Upper lobe of left lung (tissue), 6 donors: ENCODE data around the gene PXMP4. TPM values are rescaled to one million over a fixed set of nuclear protein-coding genes. Genes with fewer than 3 reads are reported as not detected.
"Not testable (repeated sequence)": the region's sequence is repeated elsewhere in the genome, so short reads cannot be mapped to it uniquely, and the experiment has no call there.

Experiments used
- ATAC-seq, 2 donors: fragments of 200-7000 bp; cut with Tn5 transposase; one replicate each; pipeline ENCODE4 v1.9.1; 2022; ENCODE audit warnings: mild to moderate bottlenecking in 2 of 2, moderate library complexity in 2 of 2; ENCODE audit not compliant: low FRiP score in 2 of 2
- DNase-seq, 2 donors: peaks; one replicate each; pipeline ENCODE4 v3.0.0-alpha.2; 2019 to 2020
- H3K27ac ChIP-seq, 4 donors: fragments of 200-600 bp; sonication (generic); one replicate each; pipeline ENCODE4 v1.5.1; 2016 to 2019
- H3K27me3 ChIP-seq, 4 donors: fragments of 200-600 bp; sonication (generic); one replicate each; pipeline ENCODE4 v1.5.1; 2017 to 2019
- H3K36me3 ChIP-seq, 4 donors: fragments of 200-600 bp; sonication (generic); one replicate each; pipeline ENCODE4 v1.5.1; 2016 to 2019
- H3K4me1 ChIP-seq, 4 donors: fragments of 200-600 bp; sonication (generic); one replicate each; pipeline ENCODE4 v1.5.1; 2018 to 2019
- H3K4me3 ChIP-seq, 4 donors: fragments of 200-600 bp; sonication (generic); one replicate each; pipeline ENCODE4 v1.5.1; 2017 to 2019; ENCODE audit warnings: mild to moderate bottlenecking in 2 of 4, moderate library complexity in 1 of 4
- H3K9me3 ChIP-seq, 4 donors: fragments of 200-600 bp; sonication (generic); one replicate each; pipeline ENCODE4 v1.5.1; 2018 to 2019
- EP300 ChIP-seq, 4 donors: sonication (generic); formaldehyde crosslinking; IDR thresholded peaks; one replicate each; pipeline ENCODE4 v1.5.1; 2017; ENCODE audit warnings: antibody characterized with exemption in 4 of 4, control low read depth in 2 of 4
- POLR2A ChIP-seq, 4 donors: fragments of 450-650 bp; IDR thresholded peaks; one replicate each; pipeline ENCODE4 v1.5.1; 2016 to 2017; ENCODE audit warnings: antibody characterized with exemption in 4 of 4, mild to moderate bottlenecking in 2 of 4
- POLR2AphosphoS5 ChIP-seq, 2 donors: sonication (generic); formaldehyde crosslinking; IDR thresholded peaks; one replicate each; pipeline ENCODE4 v1.5.1; 2017; ENCODE audit warnings: antibody characterized with exemption in 2 of 2
- WGBS, 2 donors: methylation state at CpG; one replicate each; pipeline ENCODE4 v1.1.5; 2017 to 2018; 5-methylcytosine and 5-hydroxymethylcytosine counted together
- total RNA-seq, 6 donors: library from RNA; depleted of rRNA in 4 of 6; stranded (reverse); fragments of >200 nt in 4 of 6; gene quantifications; one replicate each; pipeline versions ENCODE4 v1.1.0 to v1.2.1, GENCODE V29; 2016 to 2021
- TF ChIP-seq, protein P1 (sequence below), 6 experiments: fragments of 450-650 bp in 4 of 6; fragments of 200-600 bp in 2 of 6; sonication (generic) in 2 of 6; IDR thresholded peaks; one replicate each; pipeline ENCODE4 v1.5.1; 2016 to 2019; ENCODE audit warnings: antibody characterized with exemption in 6 of 6
- donor health status: DM: no; HTN: no; CAD: no; lungs with moderate emphysema.
- donor health status: DM: no; HTN: yes; CAD: no; lungs with severe emphysema.

The PXMP4 gene
- total RNA-seq, 6 donors from 2014 or later, result 18.4 to 80.2 (median 29.8) TPM

- H3K36me3 ChIP-seq, result peaks cover 0 to 43% (median 23%) of the 10 kb centered on the region in 4 donors
- no peaks in the 10 kb centered on the region for H3K4me1 ChIP-seq
- no peaks in the 10 kb centered on the region for H3K27me3 ChIP-seq
- DNase-seq (no peak), ATAC-seq (no peak)
- no peaks in the 10 kb centered on the region for H3K9me3 ChIP-seq
- H3K27ac ChIP-seq, result no peak overlapping the region
- no peak overlapping the region for H3K4me3 ChIP-seq
- WGBS, 2 donors, result 78 to 89% methylated on average over 2 of the region's 2 CpGs
- TF ChIP-seq POLR2A (IDR thresholded peaks at IDR 0.05), result no peak
- TF ChIP-seq EP300 (IDR thresholded peaks at IDR 0.05), result no peak
- TF ChIP-seq, protein P1, sequence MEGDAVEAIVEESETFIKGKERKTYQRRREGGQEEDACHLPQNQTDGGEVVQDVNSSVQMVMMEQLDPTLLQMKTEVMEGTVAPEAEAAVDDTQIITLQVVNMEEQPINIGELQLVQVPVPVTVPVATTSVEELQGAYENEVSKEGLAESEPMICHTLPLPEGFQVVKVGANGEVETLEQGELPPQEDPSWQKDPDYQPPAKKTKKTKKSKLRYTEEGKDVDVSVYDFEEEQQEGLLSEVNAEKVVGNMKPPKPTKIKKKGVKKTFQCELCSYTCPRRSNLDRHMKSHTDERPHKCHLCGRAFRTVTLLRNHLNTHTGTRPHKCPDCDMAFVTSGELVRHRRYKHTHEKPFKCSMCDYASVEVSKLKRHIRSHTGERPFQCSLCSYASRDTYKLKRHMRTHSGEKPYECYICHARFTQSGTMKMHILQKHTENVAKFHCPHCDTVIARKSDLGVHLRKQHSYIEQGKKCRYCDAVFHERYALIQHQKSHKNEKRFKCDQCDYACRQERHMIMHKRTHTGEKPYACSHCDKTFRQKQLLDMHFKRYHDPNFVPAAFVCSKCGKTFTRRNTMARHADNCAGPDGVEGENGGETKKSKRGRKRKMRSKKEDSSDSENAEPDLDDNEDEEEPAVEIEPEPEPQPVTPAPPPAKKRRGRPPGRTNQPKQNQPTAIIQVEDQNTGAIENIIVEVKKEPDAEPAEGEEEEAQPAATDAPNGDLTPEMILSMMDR (IDR thresholded peaks at IDR 0.05), result no peak
- TF ChIP-seq POLR2AphosphoS5 (IDR thresholded peaks at IDR 0.05), result no peak
Measured at GRCh38 chr20:33765099-33765498, 45.0 kb upstream of the PXMP4 start.

DNA sequence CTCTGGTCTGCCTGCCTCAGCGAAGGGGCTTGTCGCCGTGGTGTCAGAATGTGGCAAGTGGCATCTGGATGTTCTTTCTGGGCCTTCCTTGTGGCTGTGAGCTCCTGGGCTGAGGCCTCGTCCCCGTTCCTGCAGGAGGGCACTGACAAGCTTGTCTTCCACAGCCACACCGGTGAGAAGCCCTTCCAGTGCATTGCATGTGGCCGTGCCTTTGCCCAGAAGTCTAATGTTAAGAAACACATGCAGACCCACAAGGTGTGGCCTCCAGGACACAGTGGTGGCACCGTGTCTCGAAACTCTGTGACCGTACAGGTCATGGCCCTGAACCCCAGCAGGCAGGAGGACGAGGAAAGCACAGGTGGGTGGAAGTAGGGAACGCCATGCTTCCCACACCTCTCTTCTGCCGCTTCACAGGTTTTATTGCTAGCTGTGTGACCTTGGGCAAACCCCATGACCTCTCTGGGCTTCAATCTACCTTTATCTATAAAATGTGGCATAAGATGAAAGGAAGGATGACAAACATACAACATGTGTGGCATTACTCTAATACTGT is 41.7 kb upstream of the PXMP4 start:
- Histone ChIP-seq H3K4me1 (no peaks in the 10 kb centered on the region), H3K9me3 (no peaks in the 10 kb centered on the region), H3K4me3 (no peak overlapping the region), H3K27ac (no peak overlapping the region), H3K36me3 (peaks cover 0 to 40% (median 22%) of the 10 kb centered on the region in 4 donors), H3K27me3 (no peaks in the 10 kb centered on the region)
- TF ChIP-seq POLR2AphosphoS5 (IDR thresholded peaks at IDR 0.05) (no peak), POLR2A (IDR thresholded peaks at IDR 0.05) (no peak), EP300 (IDR thresholded peaks at IDR 0.05) (no peak)
- TF ChIP-seq, protein P1 (IDR thresholded peaks at IDR 0.05), result no peak
- DNase-seq (no peak), ATAC-seq (no peak)
- 95 to 98% methylated on average over 10 to 12 of the region's 13 CpGs for WGBS, 2 donors

DNA sequence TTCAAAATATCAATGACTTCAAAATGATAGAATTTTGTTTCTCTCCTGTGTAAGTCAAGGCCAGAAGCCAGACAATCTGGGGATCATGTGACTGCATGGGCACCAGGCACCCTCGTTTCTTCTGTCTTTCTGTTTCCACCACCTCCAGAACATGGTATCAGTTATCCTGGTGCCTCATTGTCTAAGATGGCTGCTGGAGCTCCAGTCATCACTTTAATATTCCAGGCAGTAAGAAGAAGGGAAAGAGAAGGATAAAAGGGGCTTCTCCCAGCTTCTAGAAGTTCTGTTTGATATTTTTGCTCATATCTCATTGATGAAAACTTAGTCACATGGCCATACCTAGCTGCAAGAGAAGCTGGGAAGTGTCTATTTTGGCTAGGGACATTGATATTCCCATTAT is 37.3 kb upstream of the PXMP4 start:
- Histone ChIP-seq H3K27me3 (no peaks in the 10 kb centered on the region), H3K36me3 (peaks cover 0 to 51% (median 33%) of the 10 kb centered on the region in 4 donors), H3K9me3 (no peaks in the 10 kb centered on the region), H3K4me3 (no peak overlapping the region), H3K27ac (no peak overlapping the region), H3K4me1 (no peaks in the 10 kb centered on the region)
- no peak for TF ChIP-seq POLR2AphosphoS5 (IDR thresholded peaks at IDR 0.05)
- TF ChIP-seq, protein P1 (IDR thresholded peaks at IDR 0.05), result no peak
- no peak for DNase-seq
- 83 to 96% methylated on average over 1 of the region's 1 CpG for WGBS, 2 donors
- ATAC-seq, result no peak

GRCh38 chr20:33757046-33757445 is 36.9 kb upstream of the PXMP4 start:
- H3K36me3 ChIP-seq, result peaks cover 0 to 50% (median 33%) of the 10 kb centered on the region in 4 donors
- no peak overlapping the region for H3K4me3 ChIP-seq
- no peaks in the 10 kb centered on the region for H3K27me3 ChIP-seq
- ATAC-seq, result no peak
- no peak for DNase-seq
- no peaks in the 10 kb centered on the region for H3K9me3 ChIP-seq
- no peak overlapping the region for H3K27ac ChIP-seq
- WGBS, 2 donors, result 98 to 99% methylated on average over 8 to 10 of the region's 10 CpGs
- TF ChIP-seq, protein P1 (IDR thresholded peaks at IDR 0.05), result no peak
- TF ChIP-seq EP300 (IDR thresholded peaks at IDR 0.05), result no peak
- no peak for TF ChIP-seq POLR2AphosphoS5 (IDR thresholded peaks at IDR 0.05)
- TF ChIP-seq POLR2A (IDR thresholded peaks at IDR 0.05), result no peak
- no peaks in the 10 kb centered on the region for H3K4me1 ChIP-seq

DNA sequence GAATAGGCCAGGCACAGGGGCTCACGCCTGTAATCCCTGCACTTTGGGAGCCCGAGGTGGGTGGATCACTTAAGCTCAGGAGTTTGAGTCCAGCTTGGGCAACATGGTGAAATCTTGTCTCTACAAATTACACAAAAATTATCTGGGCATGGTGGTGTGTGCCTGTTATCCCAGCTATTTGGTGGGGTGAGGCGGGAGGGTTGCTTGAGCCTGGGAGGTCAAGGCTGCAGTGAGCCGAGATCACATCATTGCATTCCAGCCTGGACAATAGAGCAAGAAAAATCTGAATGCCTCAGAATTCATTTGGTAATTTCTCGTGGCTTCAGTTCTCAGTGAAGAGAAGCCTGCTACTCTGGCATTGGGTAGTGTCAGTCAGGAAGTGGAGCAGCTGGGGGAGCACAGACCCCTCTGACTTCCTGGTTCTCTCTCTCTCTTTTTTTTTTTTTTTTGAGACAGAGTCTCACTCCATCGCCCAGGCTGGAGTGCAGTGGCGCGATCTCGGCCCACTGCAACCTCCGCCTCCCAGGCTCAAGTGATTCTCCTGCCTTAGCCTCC is 35.9 kb upstream of the PXMP4 start:
- H3K36me3 ChIP-seq, result peaks cover 0 to 48% (median 31%) of the 10 kb centered on the region in 4 donors
- DNase-seq, H3K4me3 ChIP-seq, H3K4me1 ChIP-seq, H3K27ac ChIP-seq, H3K27me3 ChIP-seq, ATAC-seq, H3K9me3 ChIP-seq: not testable (repeated sequence)
- WGBS, 2 donors, result 87 to 91% methylated on average over 8 to 10 of the region's 10 CpGs
